ENCODE results near the gene PPP1R15A.
A peak's percentile ranks its signal among the peaks of the same experiment; 100 is the strongest.
"Not testable (repeated sequence)": the region's sequence is repeated elsewhere in the genome, so short reads cannot be mapped to it uniquely, and the experiment has no call there.

Gene PPP1R15A

DNA sequence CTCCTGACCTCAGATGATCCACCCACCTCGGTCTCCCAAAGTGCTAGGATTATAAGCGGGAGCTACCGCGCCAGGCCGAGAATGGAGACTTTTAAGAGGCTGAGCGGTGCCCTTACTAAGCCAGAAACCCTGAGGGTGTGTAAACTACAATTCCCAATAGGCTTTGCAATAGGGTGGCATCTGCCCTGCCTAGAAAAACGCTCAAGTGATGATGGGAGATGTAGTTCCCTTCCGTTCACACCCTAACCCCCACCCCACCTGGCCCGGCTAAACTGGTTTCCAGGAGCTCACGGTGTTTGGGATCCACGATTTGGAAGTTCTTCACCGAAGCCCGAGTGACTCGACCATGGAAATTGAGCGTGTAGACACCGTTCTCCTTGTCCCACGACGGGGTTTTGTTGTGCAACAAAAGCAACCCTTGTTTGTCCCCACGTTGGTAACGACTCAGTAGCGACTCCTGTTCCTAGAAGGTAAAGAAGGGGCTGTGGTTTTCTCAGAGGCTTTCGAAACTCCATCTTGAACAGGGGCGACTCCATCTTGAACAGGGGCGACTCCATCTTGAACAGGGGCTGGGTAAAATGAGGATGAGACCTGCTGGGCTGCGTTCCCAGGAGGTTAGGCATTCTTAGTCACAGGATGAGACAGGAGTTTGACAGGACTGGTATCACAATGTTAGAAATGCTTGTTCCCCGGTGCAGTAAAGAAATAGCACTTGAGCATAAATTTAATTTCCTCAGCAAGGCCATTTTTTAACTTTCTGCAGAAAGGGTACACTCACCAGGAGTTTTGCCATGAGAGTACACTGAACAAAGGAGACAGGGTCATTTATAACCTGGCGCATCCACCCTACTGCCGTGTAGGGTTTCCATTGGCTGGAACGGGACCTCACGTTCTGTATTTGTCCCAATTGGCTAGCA, 9.8 kb downstream of the PPP1R15A start:
- peak; percentile 76 for DNase-seq

DNA sequence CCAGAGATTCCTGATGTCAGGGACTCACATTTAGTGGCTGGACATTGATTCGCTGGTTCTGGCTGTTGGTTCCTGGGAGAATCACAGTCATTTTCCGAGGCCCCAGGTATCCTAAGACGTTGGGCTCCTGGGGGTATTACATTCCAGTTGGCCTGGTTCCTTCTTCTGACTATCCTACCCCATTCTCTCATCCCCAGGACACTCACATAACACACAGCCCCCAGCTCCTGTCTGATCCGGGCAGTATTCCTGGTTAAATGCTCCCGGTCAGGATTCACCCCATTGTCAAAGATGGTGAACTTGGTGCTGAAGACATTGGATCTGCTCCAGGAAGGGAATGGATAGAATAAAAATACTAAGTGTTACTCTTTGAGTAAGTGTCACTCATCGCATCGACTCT, 11.5 kb downstream of the PPP1R15A start:
- no peak for DNase-seq

DNA sequence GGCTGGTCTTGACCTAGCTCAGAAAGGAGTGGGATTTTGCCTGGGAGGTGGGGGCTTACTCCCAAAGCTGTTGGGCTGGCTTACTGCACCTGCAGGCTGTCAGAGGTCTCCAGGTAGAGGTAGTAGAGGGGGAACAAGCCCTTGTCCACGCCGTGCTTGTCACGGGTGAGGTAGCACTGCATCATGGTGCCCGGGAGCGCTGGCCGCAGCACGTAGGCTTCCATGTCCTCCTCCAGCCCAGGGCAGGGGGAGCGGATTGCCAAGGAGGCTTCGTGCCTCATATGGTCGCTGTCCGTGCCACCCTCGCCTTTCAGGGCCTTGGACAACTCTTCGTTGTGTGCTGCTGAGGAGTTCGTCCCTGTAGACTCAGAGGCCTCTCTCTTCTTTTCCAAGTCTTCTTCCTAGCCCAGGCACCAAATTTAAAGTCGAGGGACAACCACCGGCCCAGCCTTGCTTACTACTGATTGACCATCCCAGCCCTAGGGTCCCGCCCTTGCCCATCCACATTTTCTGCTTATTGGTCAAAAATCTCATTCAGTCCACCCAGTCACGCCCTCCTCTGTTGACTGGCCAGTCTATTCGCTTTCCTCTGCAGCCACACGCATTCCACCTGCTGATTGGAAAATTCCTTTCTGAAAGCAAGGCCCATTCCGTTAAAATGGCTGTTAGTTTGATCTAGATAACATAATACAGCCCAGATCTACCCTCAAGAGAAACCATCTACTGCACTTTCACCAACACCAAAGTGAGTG, 15.8 kb downstream of the PPP1R15A start:
- no peak for DNase-seq

DNA sequence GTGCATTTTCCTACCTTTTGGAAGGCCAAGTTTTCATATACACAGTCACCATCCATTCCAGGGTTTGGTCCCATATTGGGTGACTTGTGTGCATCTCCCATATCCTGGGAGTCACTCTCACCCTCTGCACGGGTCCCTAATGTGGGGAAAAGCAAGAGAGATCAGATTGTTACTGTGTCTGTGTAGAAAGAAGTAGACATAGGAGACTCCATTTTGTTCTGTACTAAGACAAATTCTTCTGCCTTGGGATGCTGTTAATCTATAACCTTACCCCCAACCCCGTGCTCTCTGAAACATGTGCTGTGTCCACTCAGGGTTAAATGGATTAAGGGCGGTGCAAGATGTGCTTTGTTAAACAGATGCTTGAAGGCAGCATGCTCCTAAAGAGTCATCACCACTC, 17.3 kb downstream of the PPP1R15A start:
- DNase-seq, result not testable (repeated sequence)

DNA sequence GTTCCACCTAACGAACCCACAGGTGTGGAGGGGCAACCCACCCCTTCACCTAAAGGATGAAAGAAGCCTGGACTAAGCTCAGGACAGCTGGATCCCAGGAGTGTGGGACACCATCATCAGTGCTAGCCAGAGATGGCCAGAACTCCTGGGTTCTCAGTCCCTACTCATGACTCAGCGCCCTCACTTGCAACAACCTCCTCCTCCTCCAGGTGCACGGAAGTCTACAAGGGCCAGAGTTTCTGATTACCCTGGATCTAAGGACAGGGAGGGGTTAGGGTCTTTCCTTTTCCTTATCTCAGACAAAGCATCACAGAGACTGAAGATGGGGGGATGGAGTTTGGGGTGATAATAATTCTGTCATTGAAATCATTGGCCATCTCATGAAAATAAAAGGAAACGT, 18.3 kb downstream of the PPP1R15A start:
- DNase-seq, result no peak

DNA sequence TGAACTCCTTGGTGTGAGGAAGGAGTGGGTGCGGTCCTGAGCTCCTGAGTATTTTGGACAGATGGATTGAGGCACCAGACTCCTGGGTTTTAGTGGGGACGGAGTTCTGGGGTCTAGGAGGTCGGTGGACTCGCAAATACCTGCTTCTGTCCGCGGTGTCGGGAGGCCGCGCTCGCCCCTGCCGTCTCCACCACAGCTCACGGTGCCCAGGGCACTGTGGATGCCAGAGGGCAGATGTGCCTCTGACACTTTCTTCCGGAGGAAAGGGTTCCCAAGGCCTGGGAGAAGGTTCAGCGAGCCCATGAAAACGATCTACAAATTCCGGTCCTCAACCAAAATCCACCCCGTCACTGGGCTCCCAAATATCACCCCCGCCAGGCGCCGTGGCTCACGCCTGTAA, 23.0 kb downstream of the PPP1R15A start:
- no peak for DNase-seq

DNA sequence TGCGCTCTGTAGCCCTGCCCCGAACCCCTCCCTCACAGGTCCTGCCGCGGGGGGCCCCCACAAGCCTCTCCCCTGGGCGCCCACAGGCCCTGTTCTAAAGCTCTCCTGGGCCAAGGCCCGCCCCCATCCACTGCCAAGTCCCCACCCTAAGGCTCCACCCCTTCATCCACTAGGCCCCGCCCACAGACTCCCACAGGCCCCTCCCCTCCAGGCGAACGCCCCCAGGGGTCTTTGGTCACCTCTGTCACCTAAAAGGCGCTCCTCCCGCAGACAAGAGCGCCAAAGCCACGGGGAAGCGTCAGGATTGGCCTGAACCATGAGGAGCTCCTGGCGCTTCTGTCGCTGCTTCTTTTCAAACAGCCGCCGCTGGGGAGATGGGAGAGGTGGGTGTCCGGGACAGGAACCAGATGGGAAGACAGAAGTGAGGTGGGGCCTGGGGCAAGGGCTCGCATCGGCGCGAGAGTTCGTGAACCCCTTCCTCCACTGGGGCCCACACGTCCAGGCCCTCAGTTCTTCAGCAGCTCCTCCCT, 24.0 kb downstream of the PPP1R15A start:
- DNase-seq, result peak; percentile 92

DNA sequence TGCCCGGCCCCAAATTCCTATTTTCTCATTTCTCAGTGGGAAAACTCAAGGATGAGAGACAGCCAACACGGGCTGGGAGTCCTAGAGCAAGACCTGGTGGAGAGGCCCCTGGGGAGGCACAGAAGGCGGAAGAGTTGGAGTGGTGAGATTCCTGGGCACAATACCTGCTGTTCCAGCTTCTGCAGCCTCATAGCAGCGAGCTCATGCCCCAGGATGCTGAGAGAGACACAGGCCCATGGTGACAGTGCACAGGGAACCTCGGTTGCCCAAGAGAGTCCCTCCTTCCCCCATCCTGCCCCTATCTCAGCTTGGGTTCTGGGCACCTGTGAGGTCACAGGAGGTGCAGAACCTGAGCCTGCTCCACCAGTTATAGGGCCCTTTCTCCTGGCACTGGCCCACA, 25.0 kb downstream of the PPP1R15A start:
- no peak for DNase-seq

DNA sequence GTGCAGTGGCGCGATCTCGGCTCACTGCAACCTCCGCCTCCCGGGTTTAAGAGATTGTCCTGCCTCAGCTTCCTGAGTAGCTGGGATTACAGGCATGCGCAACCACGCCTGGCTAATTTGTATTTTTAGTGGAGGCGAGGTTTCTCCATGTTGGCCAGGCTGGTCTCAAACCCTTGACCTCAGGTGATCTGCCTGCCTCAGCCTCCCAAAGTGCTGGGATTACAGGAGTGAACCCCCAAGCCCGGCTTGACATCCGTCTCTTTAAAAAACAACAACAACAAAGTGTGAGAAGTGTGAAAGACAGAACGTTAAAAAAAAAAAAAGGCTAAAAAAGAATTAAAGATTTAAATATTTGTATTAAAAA, 27.1 kb downstream of the PPP1R15A start:
- DNase-seq, result not testable (repeated sequence)

DNA sequence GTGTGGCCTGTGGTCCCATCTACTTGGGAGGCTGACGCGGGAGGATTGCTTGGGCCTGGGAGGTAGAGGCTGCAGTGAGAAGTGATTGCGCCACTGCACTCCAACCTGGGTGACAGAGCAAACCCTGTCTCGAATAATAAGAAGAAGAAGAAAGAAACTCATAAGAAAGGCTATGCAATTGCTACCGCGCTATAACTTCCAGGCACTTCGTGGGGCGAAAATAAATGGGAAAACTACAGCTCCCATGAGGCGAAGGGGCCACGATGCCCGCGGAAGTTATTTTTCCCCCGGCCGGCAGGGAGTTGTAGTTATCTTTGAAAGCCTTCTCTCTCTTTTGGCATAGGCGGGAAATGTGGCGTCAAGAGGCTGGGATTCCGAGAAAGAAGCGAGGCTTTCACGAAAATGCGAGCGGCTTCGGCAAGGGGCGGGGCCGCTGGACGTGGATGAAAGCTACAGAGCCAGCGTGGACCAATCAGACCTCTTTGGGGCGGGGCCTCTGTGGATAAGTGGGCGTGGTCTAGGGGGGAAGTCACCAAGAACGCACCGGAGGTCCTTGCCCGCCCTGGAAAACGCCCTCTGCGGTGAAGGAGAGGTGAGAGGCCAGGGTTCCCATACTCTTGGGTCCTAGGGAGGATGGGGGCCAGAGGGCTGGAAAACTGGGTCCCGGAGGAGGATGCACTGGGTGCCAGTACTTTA, 27.7 kb downstream of the PPP1R15A start, which contains the start of gene NUCB1:
TSS of gene NUCB1 (plus strand) at position 532 of the 696 bp plus-strand sequence. CDS start 485 bp downstream, outside the sequence.
- peak; percentile 100 for DNase-seq

DNA sequence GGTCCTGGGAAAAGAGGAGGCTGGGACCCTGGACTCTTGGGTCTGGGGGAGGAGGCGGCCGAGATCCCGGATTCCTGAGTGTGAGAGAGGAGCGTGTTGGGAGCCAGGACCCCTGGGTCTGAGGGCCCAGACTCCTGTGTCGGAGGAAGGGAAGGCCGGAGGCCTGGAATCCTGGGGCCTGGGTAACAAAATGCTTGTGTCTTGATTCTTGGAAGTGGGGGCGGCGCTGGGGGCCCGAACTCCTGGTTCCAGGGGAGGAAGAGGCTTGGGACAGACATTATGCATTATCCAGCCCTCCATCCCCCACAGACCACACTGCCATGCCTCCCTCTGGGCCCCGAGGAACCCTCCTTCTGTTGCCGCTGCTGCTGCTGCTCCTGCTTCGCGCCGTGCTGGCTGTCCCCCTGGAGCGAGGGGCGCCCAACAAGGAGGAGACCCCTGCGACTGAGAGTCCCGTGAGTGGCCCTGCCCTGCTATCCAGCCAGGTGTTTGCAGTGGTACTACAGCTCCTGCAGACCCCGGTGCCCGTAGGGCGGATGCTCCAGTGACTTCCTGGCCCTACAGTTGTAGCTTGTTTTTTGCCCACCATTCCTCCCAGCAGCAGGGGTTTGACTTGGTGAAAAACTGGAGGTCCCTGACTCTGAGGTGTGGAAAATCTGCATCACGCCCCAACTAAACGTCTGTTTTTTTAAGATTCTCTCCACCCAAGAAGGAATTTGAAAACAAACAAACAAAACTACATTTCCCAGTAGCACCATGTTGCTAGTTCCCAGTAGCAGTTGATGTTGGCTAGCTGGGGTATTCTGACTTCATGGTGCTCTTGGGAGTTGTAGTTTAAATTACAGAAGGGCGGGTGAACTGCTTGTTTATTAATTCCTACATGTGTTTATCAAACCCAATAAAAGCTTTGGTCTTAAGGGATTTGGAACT, 28.5 kb downstream of the PPP1R15A start:
- DNase-seq, result peak; percentile 85

DNA sequence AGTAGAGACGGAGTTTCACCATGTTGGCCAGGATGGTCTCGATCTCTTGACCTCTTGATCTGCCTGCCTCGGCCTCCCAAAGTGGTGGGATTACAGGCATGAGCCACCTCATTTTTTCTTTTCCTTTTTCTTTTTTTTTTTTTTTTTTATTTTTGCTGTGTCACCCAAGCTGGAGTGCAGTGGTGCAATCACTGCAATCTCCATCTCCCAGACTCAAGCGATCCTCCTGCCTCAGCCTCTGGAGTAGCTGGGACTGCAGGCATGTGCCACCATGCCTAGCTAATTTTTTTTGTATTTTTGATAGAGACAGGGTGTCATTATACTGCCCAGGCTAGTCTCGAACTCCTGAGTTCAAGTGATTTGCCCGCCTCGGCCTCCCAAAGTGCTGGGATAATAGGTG, 30.1 kb downstream of the PPP1R15A start:
- DNase-seq, result not testable (repeated sequence)

DNA sequence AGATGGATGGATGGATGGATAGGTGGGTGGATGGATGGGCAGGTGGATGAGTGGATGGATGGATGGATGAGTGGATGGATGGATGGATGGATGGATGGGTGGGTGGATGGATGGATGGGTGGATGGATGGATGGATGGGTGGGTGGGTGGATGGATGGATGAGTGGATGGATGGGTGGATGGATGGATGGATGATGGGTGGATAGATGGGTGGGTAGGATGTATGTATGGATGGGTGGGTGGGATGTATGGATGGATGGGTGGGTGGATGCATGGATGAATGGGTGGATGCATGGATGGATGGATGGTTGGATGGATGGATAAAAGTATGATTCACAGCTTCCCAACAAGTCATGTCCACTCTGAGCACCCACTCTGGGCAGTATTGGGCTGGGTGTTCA, 31.6 kb downstream of the PPP1R15A start:
- DNase-seq, result not testable (repeated sequence)

DNA sequence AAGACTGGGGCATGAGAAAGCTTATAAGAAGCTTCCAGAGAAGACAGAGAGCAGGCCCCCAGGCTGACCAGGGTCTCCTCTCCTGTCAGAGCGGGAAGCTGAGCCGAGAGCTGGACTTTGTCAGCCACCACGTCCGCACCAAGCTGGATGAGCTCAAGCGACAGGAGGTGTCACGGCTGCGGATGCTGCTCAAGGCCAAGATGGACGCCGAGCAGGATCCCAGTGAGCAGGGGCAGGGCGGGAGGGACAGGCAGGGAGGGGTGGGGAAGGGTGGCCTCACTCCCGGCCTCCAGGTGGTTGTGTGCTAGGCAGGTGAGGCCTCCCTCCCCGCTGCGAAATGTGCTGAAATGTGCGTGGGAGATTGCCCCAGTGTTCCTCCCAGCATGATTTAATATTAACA, 33.4 kb downstream of the PPP1R15A start:
- no peak for DNase-seq

DNA sequence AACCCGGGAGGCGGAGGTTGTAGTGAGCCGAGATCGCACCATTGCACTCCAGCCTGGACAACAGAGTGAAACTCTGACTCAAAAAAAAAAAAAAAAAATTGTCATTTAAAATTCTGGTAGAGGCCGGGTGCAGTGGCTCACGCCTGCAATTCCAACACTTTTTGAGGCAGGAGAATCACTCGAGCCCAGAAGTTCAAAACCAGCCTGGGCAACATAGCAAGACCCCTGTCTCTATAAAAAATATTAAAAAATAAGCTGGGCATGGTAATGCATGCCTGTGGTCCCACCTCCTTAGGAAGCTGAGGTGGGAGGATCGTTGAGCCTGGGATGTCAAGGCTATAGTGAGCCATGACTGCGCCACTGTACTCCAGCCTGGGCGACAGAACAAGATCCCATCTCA, 34.1 kb downstream of the PPP1R15A start:
- no peak for DNase-seq

DNA sequence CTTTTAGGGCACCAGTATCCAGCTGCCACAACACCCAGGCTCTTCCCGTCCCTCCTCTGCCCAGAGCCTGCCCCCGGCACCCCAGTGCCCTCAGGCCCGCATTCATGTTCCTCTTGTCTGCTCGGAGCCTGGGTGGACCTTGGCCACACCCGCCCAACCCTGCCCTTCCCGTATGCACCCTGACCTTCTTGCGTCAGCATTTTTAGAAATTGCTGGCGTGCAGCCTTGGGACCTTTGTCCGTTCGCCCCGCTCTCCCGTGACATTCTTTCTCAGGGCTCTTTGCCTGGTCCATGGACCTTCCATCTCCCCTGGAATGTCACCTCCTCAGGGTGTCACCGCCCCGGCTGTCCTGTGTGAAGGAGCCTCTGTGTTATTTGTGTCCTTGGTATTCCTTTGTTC, 35.5 kb downstream of the PPP1R15A start:
- DNase-seq, result no peak

DNA sequence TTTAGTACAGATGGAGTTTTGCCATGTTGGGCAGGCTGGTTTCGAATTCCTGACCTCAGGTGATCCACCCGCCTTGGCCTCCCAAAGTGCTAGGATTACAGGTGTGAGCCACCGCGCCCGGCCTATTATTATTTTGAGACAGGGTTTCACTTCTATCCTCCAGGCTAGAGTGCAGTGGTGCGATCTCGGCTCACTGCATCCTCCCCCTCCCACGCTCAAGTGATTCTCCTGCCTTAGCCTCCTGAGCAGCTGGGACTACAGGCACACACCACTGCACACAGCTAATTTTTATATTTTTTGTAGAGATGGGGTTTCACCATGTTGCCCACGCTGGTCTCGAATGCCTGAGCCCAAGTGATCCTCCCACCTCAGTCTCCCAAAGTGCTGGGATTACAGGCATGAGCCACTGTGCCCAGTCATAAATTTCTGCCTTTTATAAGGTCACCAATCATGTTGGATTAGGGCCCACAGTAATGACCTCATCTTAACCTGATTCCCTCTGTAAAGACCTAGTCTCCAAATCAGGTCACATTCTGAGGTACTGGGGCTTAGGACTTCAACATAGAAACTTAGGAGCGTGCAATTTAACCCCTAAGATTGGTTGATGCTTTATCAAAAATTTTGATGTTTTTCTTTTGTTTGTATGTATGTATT, 37.3 kb downstream of the PPP1R15A start:
- DNase-seq, result not testable (repeated sequence)

DNA sequence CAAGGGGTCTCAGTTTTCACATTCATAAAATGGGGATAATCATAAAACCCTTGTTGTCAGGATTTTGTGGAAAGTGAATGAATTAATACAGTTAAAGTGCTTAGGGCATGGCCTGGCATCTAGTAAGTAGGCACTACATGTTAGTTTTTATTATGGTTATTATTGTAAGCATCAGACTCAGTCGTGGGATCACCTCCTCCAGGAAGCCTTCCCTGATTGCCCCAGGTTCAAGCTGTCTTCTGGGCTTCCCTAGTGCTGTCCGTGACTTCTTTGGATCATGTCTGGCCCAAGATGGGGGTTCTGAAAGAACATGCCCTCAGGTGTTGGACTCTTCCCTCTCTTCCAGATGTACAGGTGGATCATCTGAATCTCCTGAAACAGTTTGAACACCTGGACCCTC, 38.6 kb downstream of the PPP1R15A start:
- DNase-seq, result no peak

DNA sequence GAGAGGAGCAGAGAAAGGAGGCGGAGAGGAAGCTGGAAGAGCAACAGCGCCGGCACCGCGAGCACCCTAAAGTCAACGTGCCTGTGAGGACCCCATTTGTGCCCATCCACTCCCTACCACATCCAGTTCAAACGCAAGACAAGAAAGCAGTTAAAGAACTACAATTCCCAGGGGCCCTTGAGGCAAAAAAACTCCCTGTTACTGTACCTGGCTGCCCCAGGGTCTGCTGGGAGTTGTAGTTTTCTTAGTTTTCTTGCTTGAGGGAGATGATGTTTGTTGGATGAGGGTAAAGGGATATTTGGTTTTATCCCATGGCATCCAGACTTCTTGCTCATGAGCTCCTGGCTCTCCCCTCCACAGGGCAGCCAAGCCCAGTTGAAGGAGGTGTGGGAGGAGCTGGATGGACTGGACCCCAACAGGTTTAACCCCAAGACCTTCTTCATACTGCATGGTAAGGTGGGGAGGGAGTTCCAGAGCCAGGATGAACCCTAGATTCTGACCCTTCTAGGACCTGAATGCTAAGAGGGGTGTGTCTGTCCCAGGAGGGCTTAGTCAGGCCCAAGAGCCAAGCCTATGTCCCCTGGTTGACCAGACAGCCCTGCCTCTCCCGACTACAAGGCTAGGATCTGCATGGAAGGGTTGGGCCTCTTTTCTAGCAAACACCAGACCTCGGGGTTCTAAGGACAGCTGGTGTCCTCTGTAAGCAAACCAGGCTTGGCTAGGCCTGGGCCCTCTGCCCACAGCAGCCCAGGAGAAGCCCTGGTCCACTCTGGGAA, 41.1 kb downstream of the PPP1R15A start:
- peak; percentile 70 for DNase-seq

DNA sequence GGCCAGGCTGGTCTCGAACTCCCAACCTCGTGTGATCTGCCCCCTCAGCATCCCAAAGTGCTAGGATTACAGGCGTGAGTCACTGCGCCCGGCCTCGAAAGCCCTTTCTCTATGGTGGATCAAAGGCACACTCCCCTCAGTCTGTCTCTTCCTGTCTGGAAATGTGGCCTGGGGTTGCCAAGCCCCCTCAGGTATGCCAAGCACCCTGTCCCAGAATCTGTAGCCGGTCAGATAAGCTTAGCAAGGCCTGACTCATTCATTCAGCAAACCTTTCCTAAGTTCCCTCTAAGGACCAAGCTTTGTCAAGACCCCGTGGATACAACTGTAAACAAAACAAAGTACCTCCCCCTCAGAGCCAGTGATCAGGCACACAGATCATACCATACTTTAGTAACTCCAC, 42.0 kb downstream of the PPP1R15A start:
- no peak for DNase-seq

DNA sequence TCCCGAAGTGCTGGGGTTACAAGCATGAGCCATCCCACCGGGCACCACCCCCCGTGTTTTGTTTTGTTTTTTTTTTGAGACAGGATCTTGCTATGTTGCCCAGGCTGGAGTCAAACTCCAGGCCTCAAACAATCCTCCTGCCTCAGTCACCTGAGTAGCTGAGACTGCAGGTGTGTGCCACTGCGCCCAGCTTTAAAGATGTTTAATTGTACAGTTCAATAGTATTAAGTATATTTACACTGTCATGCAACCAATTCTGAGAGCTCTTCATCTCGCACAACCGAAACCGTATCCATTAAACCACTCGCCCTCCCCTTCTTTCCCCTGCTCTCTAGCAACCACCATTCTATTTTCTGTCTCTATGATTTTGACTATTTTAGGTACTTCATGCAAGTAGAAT, 43.5 kb downstream of the PPP1R15A start:
- DNase-seq, result no peak
